Lower lobe of right lung (tissue), 2 donors: ENCODE measurements around the gene TIMM44. TPM values are rescaled to one million over a fixed set of nuclear protein-coding genes. Genes with fewer than 3 reads are reported as not detected.
A peak's percentile ranks its signal among the peaks of the same experiment; 100 is the strongest.
"Not testable (repeated sequence)": the region's sequence is repeated elsewhere in the genome, so short reads cannot be mapped to it uniquely, and the experiment has no call there.

ENCODE experiments used
- ATAC-seq, 2 donors: fragments of 200-7000 bp; cut with Tn5 transposase; one replicate each; pipeline ENCODE4 v1.9.1; 2020 to 2022; ENCODE audit warnings: mild to moderate bottlenecking in 2 of 2, moderate library complexity in 2 of 2
- DNase-seq: peaks from one replicate; pipeline ENCODE4 v3.0.0-alpha.2; 2020
- H3K27ac ChIP-seq: fragments of 200-600 bp; one replicate; pipeline ENCODE4 v1.8.0; 2022
- H3K27me3 ChIP-seq: fragments of 200-600 bp; one replicate; pipeline ENCODE4 v1.8.0; 2022; ENCODE audit warnings: low read depth
- H3K36me3 ChIP-seq: fragments of 200-600 bp; one replicate; pipeline ENCODE4 v1.8.0; 2022; ENCODE audit warnings: mild to moderate bottlenecking
- H3K4me1 ChIP-seq: fragments of 200-600 bp; one replicate; pipeline ENCODE4 v1.8.0; 2022
- H3K4me3 ChIP-seq: fragments of 200-600 bp; one replicate; pipeline ENCODE4 v1.8.0; 2022; ENCODE audit warnings: mild to moderate bottlenecking
- H3K9me3 ChIP-seq: fragments of 200-600 bp; one replicate; pipeline ENCODE4 v1.8.0; 2022
- intact Hi-C: fragments of 100-400 bp; cut with DNase I; formaldehyde crosslinking; loops from one replicate; pipeline ENCODE4 v1.11.0; 2022
- total RNA-seq: library from RNA; stranded (reverse); fragmentation: NEBNext Ultra II Directional; extraction: Animal tissue kit (Norgen Biotek cat#: 25700); gene quantifications from one replicate; pipeline ENCODE4 v1.2.1, GENCODE V29; 2021
- TF ChIP-seq, protein P1 (sequence below): fragments of 200-600 bp; IDR thresholded peaks from one replicate; pipeline ENCODE4 v1.8.0; 2022; ENCODE audit warnings: antibody characterized with exemption, mild to moderate bottlenecking
- donor health status: DM: no; HTN: yes; CAD: no; lungs with severe emphysema.

The TIMM44 gene
- total RNA-seq, 1 donor from 2014 or later = 45.2 TPM

DNA sequence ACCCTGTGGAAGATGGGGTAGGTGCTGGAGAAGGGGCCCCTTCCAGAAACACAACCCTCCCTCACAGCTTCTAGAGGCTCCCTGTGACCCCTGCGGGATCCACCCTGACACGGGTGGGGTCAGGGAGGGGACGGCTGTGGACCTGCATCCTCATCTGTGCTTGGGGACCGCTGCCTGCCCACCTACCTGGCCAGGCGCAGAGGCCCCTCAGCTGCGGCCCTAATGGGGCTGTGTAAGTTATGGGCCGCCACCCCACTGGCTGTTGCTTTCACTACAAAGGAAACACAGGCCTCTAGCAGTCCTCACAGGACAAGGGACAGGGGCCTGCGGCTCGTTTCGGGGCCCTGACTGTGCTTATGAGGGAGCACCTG, 10.6 kb downstream of the TIMM44 start:
- peaks cover 7% of the 10 kb centered on the region for H3K4me1 ChIP-seq
- TF ChIP-seq, protein P1, sequence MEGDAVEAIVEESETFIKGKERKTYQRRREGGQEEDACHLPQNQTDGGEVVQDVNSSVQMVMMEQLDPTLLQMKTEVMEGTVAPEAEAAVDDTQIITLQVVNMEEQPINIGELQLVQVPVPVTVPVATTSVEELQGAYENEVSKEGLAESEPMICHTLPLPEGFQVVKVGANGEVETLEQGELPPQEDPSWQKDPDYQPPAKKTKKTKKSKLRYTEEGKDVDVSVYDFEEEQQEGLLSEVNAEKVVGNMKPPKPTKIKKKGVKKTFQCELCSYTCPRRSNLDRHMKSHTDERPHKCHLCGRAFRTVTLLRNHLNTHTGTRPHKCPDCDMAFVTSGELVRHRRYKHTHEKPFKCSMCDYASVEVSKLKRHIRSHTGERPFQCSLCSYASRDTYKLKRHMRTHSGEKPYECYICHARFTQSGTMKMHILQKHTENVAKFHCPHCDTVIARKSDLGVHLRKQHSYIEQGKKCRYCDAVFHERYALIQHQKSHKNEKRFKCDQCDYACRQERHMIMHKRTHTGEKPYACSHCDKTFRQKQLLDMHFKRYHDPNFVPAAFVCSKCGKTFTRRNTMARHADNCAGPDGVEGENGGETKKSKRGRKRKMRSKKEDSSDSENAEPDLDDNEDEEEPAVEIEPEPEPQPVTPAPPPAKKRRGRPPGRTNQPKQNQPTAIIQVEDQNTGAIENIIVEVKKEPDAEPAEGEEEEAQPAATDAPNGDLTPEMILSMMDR = no peak
- H3K27ac ChIP-seq = no peak overlapping the region
- H3K9me3 ChIP-seq = no peaks in the 10 kb centered on the region
- peaks cover 77% of the 10 kb centered on the region for H3K36me3 ChIP-seq
- intact Hi-C loops = no loop called here
- no peak overlapping the region for H3K4me3 ChIP-seq
- no peaks in the 10 kb centered on the region for H3K27me3 ChIP-seq
- no peak for ATAC-seq
- no peak for DNase-seq

DNA sequence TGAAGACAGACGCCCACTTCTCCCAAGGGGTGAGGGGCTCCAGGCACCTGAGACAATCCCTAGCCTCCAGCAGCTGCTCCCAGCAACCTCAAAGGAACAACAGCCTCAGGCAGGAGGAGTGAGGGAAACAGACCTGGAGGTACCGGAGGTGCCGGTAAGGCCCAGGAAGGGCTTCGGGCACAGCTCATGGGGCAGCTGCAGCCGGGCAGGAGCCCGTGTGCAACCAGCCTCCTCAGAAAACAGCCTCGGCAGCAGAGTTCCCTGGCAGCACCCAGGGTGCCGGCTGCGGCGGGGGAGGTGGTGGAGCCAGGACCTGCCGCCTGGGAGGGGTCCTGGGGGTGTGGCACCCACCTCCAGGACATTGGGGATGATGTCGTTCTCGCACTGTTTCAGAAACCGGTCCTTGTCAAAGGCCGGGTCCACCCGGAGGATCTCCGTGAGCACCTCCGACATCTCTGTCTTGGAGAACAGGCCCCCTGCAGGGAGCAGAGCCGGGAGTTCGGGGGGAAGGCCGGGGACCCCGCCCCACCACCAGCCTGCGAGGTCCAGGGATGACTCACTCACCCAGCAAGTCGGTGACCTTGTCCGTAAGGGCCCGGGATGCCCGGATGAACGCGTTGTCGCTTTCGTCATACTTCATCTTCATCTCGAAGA, 11.1 kb downstream of the TIMM44 start:
- intact Hi-C loops = no loop called here
- H3K27ac ChIP-seq = no peak overlapping the region
- TF ChIP-seq, protein P1 = no peak
- H3K9me3 ChIP-seq = no peaks in the 10 kb centered on the region
- peaks cover 72% of the 10 kb centered on the region for H3K36me3 ChIP-seq
- no peak for DNase-seq
- H3K27me3 ChIP-seq = no peaks in the 10 kb centered on the region
- peaks cover 7% of the 10 kb centered on the region for H3K4me1 ChIP-seq
- no peak overlapping the region for H3K4me3 ChIP-seq
- ATAC-seq = no peak

GRCh38 chr19:7931221-7932061, 12.0 kb downstream of the TIMM44 start:
- TF ChIP-seq, protein P1 = no peak
- H3K27me3 ChIP-seq = no peaks in the 10 kb centered on the region
- intact Hi-C loops = no loop called here
- DNase-seq (peak; percentile 43), ATAC-seq (no peak)
- H3K4me3 ChIP-seq = no peak overlapping the region
- peaks cover 62% of the 10 kb centered on the region for H3K36me3 ChIP-seq
- H3K27ac ChIP-seq = peak overlapping the region; percentile 36
- no peaks in the 10 kb centered on the region for H3K9me3 ChIP-seq
- H3K4me1 ChIP-seq = peaks cover 13% of the 10 kb centered on the region

- intact Hi-C loops = no loop called here
- DNase-seq (no peak), ATAC-seq (no peak)
- Histone ChIP-seq H3K27me3 (no peaks in the 10 kb centered on the region), H3K4me3 (no peak overlapping the region), H3K36me3 (peaks cover 56% of the 10 kb centered on the region), H3K4me1 (peaks cover 17% of the 10 kb centered on the region), H3K27ac (no peak overlapping the region), H3K9me3 (no peaks in the 10 kb centered on the region)
- TF ChIP-seq, protein P1 = no peak
These were observed 12.7 kb downstream of the TIMM44 start for GRCh38 chr19:7930765-7931164.

GRCh38 chr19:7930030-7930429, 13.4 kb downstream of the TIMM44 start:
- DNase-seq, H3K27ac ChIP-seq, H3K9me3 ChIP-seq, ATAC-seq, intact Hi-C loops, H3K27me3 ChIP-seq, H3K4me3 ChIP-seq: not testable (repeated sequence)
- peaks cover 48% of the 10 kb centered on the region for H3K36me3 ChIP-seq
- peaks cover 21% of the 10 kb centered on the region for H3K4me1 ChIP-seq
